Breast epithelium (tissue), 3 donors: ENCODE data around the gene CDK14.

Source experiments
- POLR2A ChIP-seq: fragments of 450-650 bp; IDR thresholded peaks from one replicate; pipeline ENCODE4 v1.6.1; 2016; ENCODE audit warnings: antibody characterized with exemption, mild to moderate bottlenecking, moderate library complexity
- POLR2AphosphoS5 ChIP-seq, 3 donors: sonication (generic); formaldehyde crosslinking; IDR thresholded peaks; one replicate each; pipeline ENCODE4 v1.6.1; 2017; ENCODE audit warnings: antibody characterized with exemption in 3 of 3
- TF ChIP-seq, protein P1 (sequence below), 3 donors: fragments of 450-650 bp; IDR thresholded peaks; one replicate each; pipeline ENCODE4 v1.5.1; 2016 to 2017; ENCODE audit warnings: antibody characterized with exemption in 3 of 3, mild to moderate bottlenecking in 3 of 3, moderate library complexity in 3 of 3

GRCh38 chr7:90607196-90607595, 11.1 kb downstream of the CDK14 start:
- TF ChIP-seq POLR2A (no peak), POLR2AphosphoS5 (IDR thresholded peaks at IDR 0.05) (no peak)
- TF ChIP-seq, protein P1, sequence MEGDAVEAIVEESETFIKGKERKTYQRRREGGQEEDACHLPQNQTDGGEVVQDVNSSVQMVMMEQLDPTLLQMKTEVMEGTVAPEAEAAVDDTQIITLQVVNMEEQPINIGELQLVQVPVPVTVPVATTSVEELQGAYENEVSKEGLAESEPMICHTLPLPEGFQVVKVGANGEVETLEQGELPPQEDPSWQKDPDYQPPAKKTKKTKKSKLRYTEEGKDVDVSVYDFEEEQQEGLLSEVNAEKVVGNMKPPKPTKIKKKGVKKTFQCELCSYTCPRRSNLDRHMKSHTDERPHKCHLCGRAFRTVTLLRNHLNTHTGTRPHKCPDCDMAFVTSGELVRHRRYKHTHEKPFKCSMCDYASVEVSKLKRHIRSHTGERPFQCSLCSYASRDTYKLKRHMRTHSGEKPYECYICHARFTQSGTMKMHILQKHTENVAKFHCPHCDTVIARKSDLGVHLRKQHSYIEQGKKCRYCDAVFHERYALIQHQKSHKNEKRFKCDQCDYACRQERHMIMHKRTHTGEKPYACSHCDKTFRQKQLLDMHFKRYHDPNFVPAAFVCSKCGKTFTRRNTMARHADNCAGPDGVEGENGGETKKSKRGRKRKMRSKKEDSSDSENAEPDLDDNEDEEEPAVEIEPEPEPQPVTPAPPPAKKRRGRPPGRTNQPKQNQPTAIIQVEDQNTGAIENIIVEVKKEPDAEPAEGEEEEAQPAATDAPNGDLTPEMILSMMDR (IDR thresholded peaks at IDR 0.05) = no peak
